ENCODE measurements around the gene S100Z. TPM values are rescaled to one million over a fixed set of nuclear protein-coding genes. Genes with fewer than 3 reads are reported as not detected.
"Not testable (repeated sequence)": the region's sequence is repeated elsewhere in the genome, so short reads cannot be mapped to it uniquely, and the experiment has no call there.

Gene S100Z
- total RNA-seq, 1 experiment from 2014 or later, result not detected

DNA sequence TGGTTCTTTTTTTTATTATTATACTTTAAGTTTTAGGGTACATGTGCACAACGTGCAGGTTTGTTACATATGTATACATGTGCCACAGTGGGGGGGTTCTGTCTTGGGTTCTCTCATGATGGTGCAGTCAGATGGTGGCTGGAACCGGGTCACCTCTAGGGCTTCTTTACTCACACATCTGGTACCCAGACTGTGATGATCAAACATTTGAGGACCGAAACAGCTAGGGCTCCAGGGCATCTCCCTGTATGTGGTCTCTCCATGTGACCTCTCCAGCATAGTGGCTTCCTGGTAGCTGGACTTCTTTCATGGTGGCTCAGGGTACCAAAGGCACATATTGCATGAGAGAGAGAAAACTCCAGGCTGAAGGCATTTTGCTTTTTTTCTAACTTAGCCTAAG is 93.2 kb downstream of the S100Z start:
- TF ChIP-seq, protein P1, sequence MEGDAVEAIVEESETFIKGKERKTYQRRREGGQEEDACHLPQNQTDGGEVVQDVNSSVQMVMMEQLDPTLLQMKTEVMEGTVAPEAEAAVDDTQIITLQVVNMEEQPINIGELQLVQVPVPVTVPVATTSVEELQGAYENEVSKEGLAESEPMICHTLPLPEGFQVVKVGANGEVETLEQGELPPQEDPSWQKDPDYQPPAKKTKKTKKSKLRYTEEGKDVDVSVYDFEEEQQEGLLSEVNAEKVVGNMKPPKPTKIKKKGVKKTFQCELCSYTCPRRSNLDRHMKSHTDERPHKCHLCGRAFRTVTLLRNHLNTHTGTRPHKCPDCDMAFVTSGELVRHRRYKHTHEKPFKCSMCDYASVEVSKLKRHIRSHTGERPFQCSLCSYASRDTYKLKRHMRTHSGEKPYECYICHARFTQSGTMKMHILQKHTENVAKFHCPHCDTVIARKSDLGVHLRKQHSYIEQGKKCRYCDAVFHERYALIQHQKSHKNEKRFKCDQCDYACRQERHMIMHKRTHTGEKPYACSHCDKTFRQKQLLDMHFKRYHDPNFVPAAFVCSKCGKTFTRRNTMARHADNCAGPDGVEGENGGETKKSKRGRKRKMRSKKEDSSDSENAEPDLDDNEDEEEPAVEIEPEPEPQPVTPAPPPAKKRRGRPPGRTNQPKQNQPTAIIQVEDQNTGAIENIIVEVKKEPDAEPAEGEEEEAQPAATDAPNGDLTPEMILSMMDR (IDR thresholded peaks at IDR 0.05; ENCODE audit: unreplicated experiment), result no peak
- Mint-ChIP-seq H3K9me3 (ENCODE audit: low read depth, unreplicated experiment) (no peaks in the 10 kb centered on the region), H3K4me3 (ENCODE audit: low read depth, unreplicated experiment) (no peak overlapping the region), H3K27ac (ENCODE audit: unreplicated experiment) (no peak overlapping the region), H3K4me1 (ENCODE audit: low read depth, unreplicated experiment) (no peaks in the 10 kb centered on the region), H3K27me3 (ENCODE audit: unreplicated experiment) (peaks cover 26% of the 10 kb centered on the region), H3K36me3 (ENCODE audit: insufficient read depth, unreplicated experiment) (no peaks in the 10 kb centered on the region)
- CTCF ChIA-PET, result no interaction called here
- intact Hi-C loops (cut with micrococcal nuclease; ENCODE audit: unreplicated experiment), result no loop called here
- no TSS peak for BruUV-seq (replicated peaks)
- no peak for DNase-seq

DNA sequence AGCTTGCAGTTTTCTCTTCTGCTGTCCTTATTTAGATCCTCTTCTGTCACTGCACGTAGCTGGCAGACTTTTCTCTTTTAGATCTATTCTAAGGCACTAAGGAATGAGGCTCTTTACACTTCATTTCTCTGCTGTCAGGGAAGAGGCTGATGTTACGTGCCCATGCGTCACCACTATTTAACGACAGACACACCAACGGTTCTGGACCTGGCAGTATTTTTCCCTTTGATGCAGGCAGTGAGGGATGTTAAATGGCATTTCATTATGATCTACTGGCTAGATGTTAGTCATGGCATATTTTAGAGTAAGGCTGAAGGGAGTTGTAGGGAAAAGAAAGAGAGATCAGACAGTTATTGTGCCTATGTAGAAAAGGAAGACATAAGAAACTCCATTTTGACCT is 94.8 kb downstream of the S100Z start:
- CTCF ChIA-PET, result no interaction called here
- Mint-ChIP-seq H3K27me3 (ENCODE audit: unreplicated experiment) (peaks cover 26% of the 10 kb centered on the region), H3K27ac (ENCODE audit: unreplicated experiment) (no peak overlapping the region), H3K4me3 (ENCODE audit: low read depth, unreplicated experiment) (no peak overlapping the region), H3K9me3 (ENCODE audit: low read depth, unreplicated experiment) (no peaks in the 10 kb centered on the region), H3K36me3 (ENCODE audit: insufficient read depth, unreplicated experiment) (no peaks in the 10 kb centered on the region), H3K4me1 (ENCODE audit: low read depth, unreplicated experiment) (no peaks in the 10 kb centered on the region)
- no peak for DNase-seq
- TF ChIP-seq, protein P1 (IDR thresholded peaks at IDR 0.05; ENCODE audit: unreplicated experiment), result no peak
- no TSS peak for BruUV-seq (replicated peaks)
- intact Hi-C loops (cut with micrococcal nuclease; ENCODE audit: unreplicated experiment), result no loop called here

DNA sequence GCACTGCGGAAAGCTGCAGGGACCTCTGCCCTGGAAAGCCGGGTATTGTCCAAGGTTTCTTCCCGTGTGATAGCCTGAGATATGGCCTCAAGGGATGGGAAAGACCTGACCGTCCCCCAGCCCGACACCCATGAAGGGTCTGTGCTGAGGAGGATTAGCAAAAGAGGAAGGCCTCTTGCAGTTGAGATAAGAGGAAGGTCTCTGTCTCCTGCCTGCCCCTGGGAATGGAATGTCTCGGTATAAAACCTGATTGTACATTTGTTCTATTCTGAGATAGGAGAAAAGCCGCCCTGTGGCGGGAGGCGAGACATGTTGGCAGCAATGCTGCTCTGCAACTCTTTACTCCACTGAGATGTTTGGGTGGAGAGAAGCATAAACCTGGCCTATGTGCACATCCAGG is 95.4 kb downstream of the S100Z start:
- intact Hi-C loops (cut with micrococcal nuclease; ENCODE audit: unreplicated experiment); BruUV-seq (replicated peaks); DNase-seq; H3K27ac Mint-ChIP-seq (ENCODE audit: unreplicated experiment); H3K36me3 Mint-ChIP-seq (ENCODE audit: insufficient read depth, unreplicated experiment); CTCF ChIA-PET; H3K9me3 Mint-ChIP-seq (ENCODE audit: low read depth, unreplicated experiment); H3K4me1 Mint-ChIP-seq (ENCODE audit: low read depth, unreplicated experiment); H3K4me3 Mint-ChIP-seq (ENCODE audit: low read depth, unreplicated experiment): not testable (repeated sequence)
- peaks cover 26% of the 10 kb centered on the region for H3K27me3 Mint-ChIP-seq (ENCODE audit: unreplicated experiment)

DNA sequence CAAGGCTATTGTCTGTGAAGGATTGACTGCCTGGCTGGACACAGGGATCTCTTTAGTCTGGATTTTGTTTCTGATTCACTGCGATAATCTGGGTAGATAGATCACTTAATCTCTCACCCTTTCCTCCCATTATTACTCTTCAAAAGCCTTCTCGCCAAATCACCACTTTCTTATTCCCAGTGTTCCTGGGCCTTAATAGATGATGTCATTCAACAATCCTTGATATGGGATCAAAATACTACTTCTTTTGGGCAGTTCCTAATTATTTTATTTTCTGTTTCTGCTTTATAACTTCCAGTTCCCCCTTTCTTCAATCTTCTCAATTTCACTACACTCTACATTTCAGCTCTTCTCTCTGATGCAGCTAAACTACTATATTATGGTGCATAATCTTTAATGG is 96.3 kb downstream of the S100Z start:
- intact Hi-C loops (cut with micrococcal nuclease; ENCODE audit: unreplicated experiment), result no loop called here
- Mint-ChIP-seq H3K4me3 (ENCODE audit: low read depth, unreplicated experiment) (no peak overlapping the region), H3K4me1 (ENCODE audit: low read depth, unreplicated experiment) (no peaks in the 10 kb centered on the region), H3K9me3 (ENCODE audit: low read depth, unreplicated experiment) (no peaks in the 10 kb centered on the region), H3K27ac (ENCODE audit: unreplicated experiment) (no peak overlapping the region), H3K36me3 (ENCODE audit: insufficient read depth, unreplicated experiment) (no peaks in the 10 kb centered on the region), H3K27me3 (ENCODE audit: unreplicated experiment) (peaks cover 26% of the 10 kb centered on the region)
- BruUV-seq (replicated peaks), result no TSS peak
- no peak for DNase-seq
- TF ChIP-seq, protein P1 (IDR thresholded peaks at IDR 0.05; ENCODE audit: unreplicated experiment), result no peak
- CTCF ChIA-PET, result no interaction called here

DNA sequence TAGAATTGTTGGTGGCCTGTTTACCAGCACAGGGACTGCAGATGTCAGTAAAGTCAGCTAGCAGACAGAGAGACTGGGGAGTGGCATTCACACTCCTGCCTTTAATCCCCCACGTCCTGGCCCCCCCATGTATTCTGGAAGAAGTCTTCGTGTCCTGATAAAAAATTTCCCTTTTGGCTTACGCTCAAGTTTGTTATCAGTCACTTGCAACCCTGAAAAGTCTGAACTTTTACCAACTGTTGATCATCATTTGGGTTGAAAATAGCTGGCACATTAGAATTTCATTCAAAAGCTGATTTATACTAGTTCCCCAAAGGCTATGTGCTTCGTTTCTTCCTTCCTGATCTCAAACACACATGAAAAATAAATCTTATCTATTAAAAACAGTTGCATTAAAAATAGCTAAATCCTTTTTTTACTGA is 97.3 kb downstream of the S100Z start:
- Mint-ChIP-seq H3K27me3 (ENCODE audit: unreplicated experiment) (peaks cover 36% of the 10 kb centered on the region), H3K27ac (ENCODE audit: unreplicated experiment) (no peak overlapping the region), H3K36me3 (ENCODE audit: insufficient read depth, unreplicated experiment) (no peaks in the 10 kb centered on the region), H3K4me3 (ENCODE audit: low read depth, unreplicated experiment) (no peak overlapping the region), H3K4me1 (ENCODE audit: low read depth, unreplicated experiment) (no peaks in the 10 kb centered on the region), H3K9me3 (ENCODE audit: low read depth, unreplicated experiment) (no peaks in the 10 kb centered on the region)
- TF ChIP-seq, protein P1 (IDR thresholded peaks at IDR 0.05; ENCODE audit: unreplicated experiment), result no peak
- DNase-seq, result no peak
- intact Hi-C loops (cut with micrococcal nuclease; ENCODE audit: unreplicated experiment), result no loop called here
- BruUV-seq (replicated peaks), result no TSS peak
- CTCF ChIA-PET, result interaction anchor here (0.7 kb wide), 1 partner anchor 18 kb away, joined by 16 read pairs; no protein-coding TSS in a partner anchor

Data from Calu3 (cell line).